Measurements from ENCODE around the gene FLRT3.

The FLRT3 gene

GRCh38 chr20:14299831-14300230 lies 37.6 kb downstream of the FLRT3 start:
- Histone ChIP-seq H3K4me3 (ENCODE audit: low read depth in 1 of 5, low read length in 5 of 5) (no peak overlapping the region), H3K9me3 (ENCODE audit: control insufficient read depth in 5 of 5, low read length in 5 of 5) (peaks cover 0 to 4% (median 0%) of the 10 kb centered on the region in 5 donors), H3K4me1 (ENCODE audit: control insufficient read depth in 5 of 5, insufficient read depth in 5 of 5, low read length in 5 of 5) (no peaks in the 10 kb centered on the region), H3K27ac (ENCODE audit: low read depth, low read length) (no peak overlapping the region), H3K27me3 (ENCODE audit: control insufficient read depth in 5 of 5, insufficient read depth in 4 of 5, low read length in 5 of 5) (no peaks in the 10 kb centered on the region), H3K9ac (ENCODE audit: low read length in 5 of 5) (no peak overlapping the region), H3K36me3 (ENCODE audit: control insufficient read depth in 5 of 5, insufficient read depth in 5 of 5, low read length in 5 of 5) (no peaks in the 10 kb centered on the region)

- Histone ChIP-seq H3K36me3 (ENCODE audit: control insufficient read depth in 5 of 5, insufficient read depth in 5 of 5, low read length in 5 of 5) (no peaks in the 10 kb centered on the region), H3K9me3 (ENCODE audit: control insufficient read depth in 5 of 5, low read length in 5 of 5) (no peaks in the 10 kb centered on the region), H3K4me3 (ENCODE audit: low read depth in 1 of 5, low read length in 5 of 5) (no peak overlapping the region), H3K27me3 (ENCODE audit: control insufficient read depth in 5 of 5, insufficient read depth in 4 of 5, low read length in 5 of 5) (no peaks in the 10 kb centered on the region), H3K27ac (ENCODE audit: low read depth, low read length) (no peak overlapping the region), H3K4me1 (ENCODE audit: control insufficient read depth in 5 of 5, insufficient read depth in 5 of 5, low read length in 5 of 5) (peaks cover 0 to 3% (median 0%) of the 10 kb centered on the region in 5 donors), H3K9ac (ENCODE audit: low read length in 5 of 5) (no peak overlapping the region)
Observed at GRCh38 chr20:14295770-14296309, 41.6 kb downstream of the FLRT3 start.

GRCh38 chr20:14295238-14295637 lies 42.2 kb downstream of the FLRT3 start:
- H3K9me3 ChIP-seq (ENCODE audit: control insufficient read depth in 5 of 5, low read length in 5 of 5) = no peaks in the 10 kb centered on the region
- no peak overlapping the region for H3K27ac ChIP-seq (ENCODE audit: low read depth, low read length)
- H3K36me3 ChIP-seq (ENCODE audit: control insufficient read depth in 5 of 5, insufficient read depth in 5 of 5, low read length in 5 of 5) = no peaks in the 10 kb centered on the region
- H3K4me3 ChIP-seq (ENCODE audit: low read depth in 1 of 5, low read length in 5 of 5) = no peak overlapping the region
- peaks cover 0 to 3% (median 0%) of the 10 kb centered on the region in 5 donors for H3K4me1 ChIP-seq (ENCODE audit: control insufficient read depth in 5 of 5, insufficient read depth in 5 of 5, low read length in 5 of 5)
- no peak overlapping the region for H3K9ac ChIP-seq (ENCODE audit: low read length in 5 of 5)
- no peaks in the 10 kb centered on the region for H3K27me3 ChIP-seq (ENCODE audit: control insufficient read depth in 5 of 5, insufficient read depth in 4 of 5, low read length in 5 of 5)

GRCh38 chr20:14291502-14291901 lies 45.9 kb downstream of the FLRT3 start:
- Histone ChIP-seq H3K27ac (ENCODE audit: low read depth, low read length) (no peak overlapping the region), H3K27me3 (ENCODE audit: control insufficient read depth in 5 of 5, insufficient read depth in 4 of 5, low read length in 5 of 5) (no peaks in the 10 kb centered on the region), H3K9me3 (ENCODE audit: control insufficient read depth in 5 of 5, low read length in 5 of 5) (no peaks in the 10 kb centered on the region), H3K4me1 (ENCODE audit: control insufficient read depth in 5 of 5, insufficient read depth in 5 of 5, low read length in 5 of 5) (peaks cover 0 to 3% (median 0%) of the 10 kb centered on the region in 5 donors), H3K9ac (ENCODE audit: low read length in 5 of 5) (no peak overlapping the region), H3K36me3 (ENCODE audit: control insufficient read depth in 5 of 5, insufficient read depth in 5 of 5, low read length in 5 of 5) (no peaks in the 10 kb centered on the region), H3K4me3 (ENCODE audit: low read depth in 1 of 5, low read length in 5 of 5) (no peak overlapping the region)

GRCh38 chr20:14288341-14289330 lies 48.8 kb downstream of the FLRT3 start:
- H3K36me3 ChIP-seq (ENCODE audit: control insufficient read depth in 5 of 5, insufficient read depth in 5 of 5, low read length in 5 of 5) = no peaks in the 10 kb centered on the region
- H3K9ac ChIP-seq (ENCODE audit: low read length in 5 of 5) = no peak overlapping the region
- no peaks in the 10 kb centered on the region for H3K4me1 ChIP-seq (ENCODE audit: control insufficient read depth in 5 of 5, insufficient read depth in 5 of 5, low read length in 5 of 5)
- H3K27ac ChIP-seq (ENCODE audit: low read depth, low read length) = no peak overlapping the region
- H3K4me3 ChIP-seq (ENCODE audit: low read depth in 1 of 5, low read length in 5 of 5) = no peak overlapping the region
- H3K9me3 ChIP-seq (ENCODE audit: control insufficient read depth in 5 of 5, low read length in 5 of 5) = no peaks in the 10 kb centered on the region
- no peaks in the 10 kb centered on the region for H3K27me3 ChIP-seq (ENCODE audit: control insufficient read depth in 5 of 5, insufficient read depth in 4 of 5, low read length in 5 of 5)

- Histone ChIP-seq H3K4me1 (ENCODE audit: control insufficient read depth in 5 of 5, insufficient read depth in 5 of 5, low read length in 5 of 5) (no peaks in the 10 kb centered on the region), H3K9ac (ENCODE audit: low read length in 5 of 5) (no peak overlapping the region), H3K9me3 (ENCODE audit: control insufficient read depth in 5 of 5, low read length in 5 of 5) (peaks cover 0 to 4% (median 0%) of the 10 kb centered on the region in 5 donors), H3K27me3 (ENCODE audit: control insufficient read depth in 5 of 5, insufficient read depth in 4 of 5, low read length in 5 of 5) (no peaks in the 10 kb centered on the region), H3K27ac (ENCODE audit: low read depth, low read length) (no peak overlapping the region), H3K4me3 (ENCODE audit: low read depth in 1 of 5, low read length in 5 of 5) (no peak overlapping the region), H3K36me3 (ENCODE audit: control insufficient read depth in 5 of 5, insufficient read depth in 5 of 5, low read length in 5 of 5) (no peaks in the 10 kb centered on the region)
Observed at GRCh38 chr20:14284443-14284842, 53.0 kb downstream of the FLRT3 start.

GRCh38 chr20:14282140-14282539 lies 55.3 kb downstream of the FLRT3 start:
- Histone ChIP-seq H3K36me3 (ENCODE audit: control insufficient read depth in 5 of 5, insufficient read depth in 5 of 5, low read length in 5 of 5) (no peaks in the 10 kb centered on the region), H3K9ac (ENCODE audit: low read length in 5 of 5) (no peak overlapping the region), H3K9me3 (ENCODE audit: control insufficient read depth in 5 of 5, low read length in 5 of 5) (peaks cover 0 to 4% (median 0%) of the 10 kb centered on the region in 5 donors), H3K27ac (ENCODE audit: low read depth, low read length) (no peak overlapping the region), H3K4me1 (ENCODE audit: control insufficient read depth in 5 of 5, insufficient read depth in 5 of 5, low read length in 5 of 5) (no peaks in the 10 kb centered on the region), H3K27me3 (ENCODE audit: control insufficient read depth in 5 of 5, insufficient read depth in 4 of 5, low read length in 5 of 5) (no peaks in the 10 kb centered on the region), H3K4me3 (ENCODE audit: low read depth in 1 of 5, low read length in 5 of 5) (no peak overlapping the region)
